ENCODE measurements around the gene NOP16. TPM values are rescaled to one million over a fixed set of nuclear protein-coding genes. Genes with fewer than 3 reads are reported as not detected.

NOP16 gene
- total RNA-seq, 1 donor from 2014 or later, result 27.7 TPM

DNA sequence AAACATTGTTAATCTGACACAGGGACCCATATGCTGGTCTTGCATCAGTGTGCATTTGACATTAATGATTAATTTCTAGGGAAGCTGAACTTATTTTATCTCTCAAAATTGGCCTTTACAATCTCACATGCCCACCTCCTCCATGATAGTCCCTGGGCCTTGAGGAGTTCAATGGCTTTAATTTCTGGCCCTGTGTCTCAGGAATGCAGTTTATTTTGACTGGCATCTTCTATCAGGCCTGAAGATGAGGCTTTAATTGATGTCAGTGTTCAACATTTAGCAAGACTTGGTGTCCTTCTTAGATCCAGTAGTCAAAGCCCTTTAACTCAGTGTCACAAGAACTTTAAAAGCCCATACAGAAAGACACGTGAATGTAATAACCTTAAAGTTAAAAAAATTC lies 38.5 kb upstream of the NOP16 start:
- peaks cover 4% of the 10 kb centered on the region for H3K27me3 Mint-ChIP-seq (ENCODE audit: low read depth)
- H3K36me3 Mint-ChIP-seq, result no peaks in the 10 kb centered on the region
- DNase-seq (ENCODE audit: low spot score in 2 of 2, unreplicated experiment in 2 of 2), result no peak
- TF ChIP-seq, protein P1, sequence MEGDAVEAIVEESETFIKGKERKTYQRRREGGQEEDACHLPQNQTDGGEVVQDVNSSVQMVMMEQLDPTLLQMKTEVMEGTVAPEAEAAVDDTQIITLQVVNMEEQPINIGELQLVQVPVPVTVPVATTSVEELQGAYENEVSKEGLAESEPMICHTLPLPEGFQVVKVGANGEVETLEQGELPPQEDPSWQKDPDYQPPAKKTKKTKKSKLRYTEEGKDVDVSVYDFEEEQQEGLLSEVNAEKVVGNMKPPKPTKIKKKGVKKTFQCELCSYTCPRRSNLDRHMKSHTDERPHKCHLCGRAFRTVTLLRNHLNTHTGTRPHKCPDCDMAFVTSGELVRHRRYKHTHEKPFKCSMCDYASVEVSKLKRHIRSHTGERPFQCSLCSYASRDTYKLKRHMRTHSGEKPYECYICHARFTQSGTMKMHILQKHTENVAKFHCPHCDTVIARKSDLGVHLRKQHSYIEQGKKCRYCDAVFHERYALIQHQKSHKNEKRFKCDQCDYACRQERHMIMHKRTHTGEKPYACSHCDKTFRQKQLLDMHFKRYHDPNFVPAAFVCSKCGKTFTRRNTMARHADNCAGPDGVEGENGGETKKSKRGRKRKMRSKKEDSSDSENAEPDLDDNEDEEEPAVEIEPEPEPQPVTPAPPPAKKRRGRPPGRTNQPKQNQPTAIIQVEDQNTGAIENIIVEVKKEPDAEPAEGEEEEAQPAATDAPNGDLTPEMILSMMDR (IDR thresholded peaks at IDR 0.05; ENCODE audit: unreplicated experiment), result no peak
- H3K4me3 Mint-ChIP-seq, result no peak overlapping the region
- no peak overlapping the region for H3K27ac Mint-ChIP-seq
- H3K9me3 Mint-ChIP-seq, result peaks cover 9% of the 10 kb centered on the region
- no peaks in the 10 kb centered on the region for H3K4me1 Mint-ChIP-seq

DNA sequence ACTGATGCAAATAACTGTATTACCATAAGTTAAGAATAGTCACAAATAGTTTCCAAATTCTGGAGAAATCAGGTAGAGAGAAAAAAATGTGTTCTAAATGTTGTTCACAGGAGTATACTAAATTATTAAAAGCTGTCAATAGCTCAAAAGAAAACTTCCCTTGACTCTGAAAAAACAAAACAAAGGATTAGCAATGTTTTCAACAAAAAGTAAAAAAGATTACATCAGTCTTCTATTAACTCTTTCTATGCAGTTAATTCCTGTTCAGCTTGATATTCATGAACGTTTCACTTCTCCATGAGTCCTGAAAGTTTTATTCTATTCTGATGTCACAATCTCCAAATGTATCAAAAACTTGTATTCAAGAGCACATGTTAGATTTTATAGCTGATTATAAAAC lies 37.4 kb upstream of the NOP16 start:
- no peaks in the 10 kb centered on the region for H3K36me3 Mint-ChIP-seq
- no peak for DNase-seq (ENCODE audit: low spot score in 2 of 2, unreplicated experiment in 2 of 2)
- H3K27ac Mint-ChIP-seq, result no peak overlapping the region
- peaks cover 18% of the 10 kb centered on the region for H3K9me3 Mint-ChIP-seq
- H3K4me3 Mint-ChIP-seq, result no peak overlapping the region
- no peaks in the 10 kb centered on the region for H3K4me1 Mint-ChIP-seq
- TF ChIP-seq, protein P1 (IDR thresholded peaks at IDR 0.05; ENCODE audit: unreplicated experiment), result no peak
- peaks cover 2% of the 10 kb centered on the region for H3K27me3 Mint-ChIP-seq (ENCODE audit: low read depth)

DNA sequence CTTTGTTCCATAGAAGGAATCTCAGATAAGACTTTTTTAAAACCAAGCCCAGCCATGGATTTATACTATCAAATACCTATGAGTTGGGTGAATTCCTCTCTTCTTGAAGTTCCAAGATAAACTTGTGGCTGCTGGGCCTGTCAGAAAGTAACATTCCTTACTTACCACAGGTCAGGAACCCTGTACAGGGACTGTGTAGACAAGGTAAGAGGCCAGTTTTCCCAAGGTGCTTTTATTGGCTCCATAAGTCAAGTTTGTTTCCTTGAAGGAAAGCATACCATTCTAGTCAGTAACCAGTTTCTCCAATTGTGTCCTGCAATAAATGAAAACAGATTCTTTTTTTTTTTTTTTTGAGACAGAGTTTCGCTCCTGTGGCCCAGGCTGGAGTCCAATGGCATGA lies 36.7 kb upstream of the NOP16 start:
- DNase-seq (ENCODE audit: low spot score in 2 of 2, unreplicated experiment in 2 of 2), result no peak
- Mint-ChIP-seq H3K4me1 (no peaks in the 10 kb centered on the region), H3K9me3 (peaks cover 25% of the 10 kb centered on the region), H3K36me3 (no peaks in the 10 kb centered on the region), H3K27ac (no peak overlapping the region), H3K4me3 (no peak overlapping the region), H3K27me3 (ENCODE audit: low read depth) (no peaks in the 10 kb centered on the region)
- TF ChIP-seq, protein P1 (IDR thresholded peaks at IDR 0.05; ENCODE audit: unreplicated experiment), result no peak

DNA sequence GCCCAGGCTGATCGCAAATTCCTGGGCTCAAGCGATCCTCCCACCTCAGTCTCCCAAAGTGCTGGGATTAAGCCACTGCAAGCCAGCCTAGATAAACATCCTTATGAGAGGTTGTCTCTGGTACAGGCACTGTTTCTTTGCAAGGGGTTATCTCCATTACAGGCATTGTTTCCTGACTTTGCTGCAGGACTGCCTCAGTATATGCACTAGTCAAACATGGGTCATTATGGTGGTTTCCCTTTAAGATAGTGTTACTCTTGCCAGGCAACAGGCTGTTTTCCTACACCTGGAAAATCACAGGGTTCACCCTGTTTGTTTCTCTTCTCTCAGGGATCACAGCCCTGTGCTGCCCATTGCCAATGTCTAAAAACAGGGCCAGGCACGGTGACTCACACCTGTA lies 35.8 kb upstream of the NOP16 start:
- H3K27ac Mint-ChIP-seq, result no peak overlapping the region
- TF ChIP-seq, protein P1 (IDR thresholded peaks at IDR 0.05; ENCODE audit: unreplicated experiment), result no peak
- peaks cover 25% of the 10 kb centered on the region for H3K9me3 Mint-ChIP-seq
- no peak overlapping the region for H3K4me3 Mint-ChIP-seq
- DNase-seq (ENCODE audit: low spot score in 2 of 2, unreplicated experiment in 2 of 2), result no peak
- no peaks in the 10 kb centered on the region for H3K4me1 Mint-ChIP-seq
- H3K36me3 Mint-ChIP-seq, result no peaks in the 10 kb centered on the region
- no peaks in the 10 kb centered on the region for H3K27me3 Mint-ChIP-seq (ENCODE audit: low read depth)

DNA sequence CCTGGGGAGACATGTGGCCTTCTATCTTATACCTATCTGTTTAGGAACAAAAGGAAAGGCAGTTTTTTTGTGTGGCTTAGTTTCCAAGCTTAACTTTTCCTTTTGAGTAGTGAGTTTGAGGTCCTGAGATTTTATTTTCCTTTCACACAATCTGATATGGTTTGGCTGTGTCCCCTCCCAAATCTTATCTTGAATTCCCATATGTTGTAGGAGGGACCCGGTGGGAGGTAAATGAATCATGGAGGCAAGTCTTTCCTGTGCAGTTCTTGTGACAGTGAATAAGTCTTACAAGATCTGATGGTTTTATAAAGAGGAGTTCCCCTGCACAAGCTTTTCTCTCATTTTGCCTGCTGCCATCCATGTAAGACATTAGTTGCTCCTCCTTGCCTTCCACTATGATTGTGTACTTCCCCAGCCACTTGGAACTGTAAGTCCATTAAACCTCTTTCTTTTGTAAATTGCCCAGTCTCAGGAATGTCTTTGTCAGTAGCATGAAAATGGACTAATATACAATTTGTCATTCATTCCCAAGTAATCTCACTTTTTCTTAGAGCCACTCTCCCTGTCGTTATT lies 32.7 kb upstream of the NOP16 start:
- TF ChIP-seq, protein P1 (IDR thresholded peaks at IDR 0.05; ENCODE audit: unreplicated experiment), result no peak
- Mint-ChIP-seq H3K27me3 (ENCODE audit: low read depth) (no peaks in the 10 kb centered on the region), H3K9me3 (peaks cover 22% of the 10 kb centered on the region), H3K4me3 (no peak overlapping the region), H3K27ac (no peak overlapping the region), H3K4me1 (peaks cover 12% of the 10 kb centered on the region), H3K36me3 (no peaks in the 10 kb centered on the region)
- DNase-seq (ENCODE audit: low spot score in 2 of 2, unreplicated experiment in 2 of 2), result no peak

DNA sequence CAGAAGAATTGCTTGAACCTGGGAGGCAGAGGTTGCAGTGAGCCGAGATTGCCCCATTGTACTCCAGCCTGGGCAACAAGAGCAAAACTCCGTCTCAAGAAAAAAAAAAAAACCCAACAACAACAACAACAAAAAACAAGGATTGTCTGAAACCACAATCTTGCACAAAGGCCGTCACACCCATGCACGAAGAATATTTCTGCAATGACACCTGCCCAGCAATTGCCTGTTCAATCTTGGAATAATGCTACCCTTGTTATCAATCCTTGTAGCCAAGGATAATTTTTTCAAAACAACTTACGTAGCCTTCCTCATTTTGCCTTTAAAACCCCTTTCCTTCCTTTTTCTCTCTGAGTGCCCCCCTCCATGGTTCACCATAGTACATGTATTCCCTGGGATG lies 31.7 kb upstream of the NOP16 start:
- no peak for DNase-seq (ENCODE audit: low spot score in 2 of 2, unreplicated experiment in 2 of 2)
- Mint-ChIP-seq H3K36me3 (no peaks in the 10 kb centered on the region), H3K4me1 (peaks cover 17% of the 10 kb centered on the region), H3K9me3 (peaks cover 16% of the 10 kb centered on the region), H3K4me3 (no peak overlapping the region), H3K27ac (no peak overlapping the region), H3K27me3 (ENCODE audit: low read depth) (no peaks in the 10 kb centered on the region)
- TF ChIP-seq, protein P1 (IDR thresholded peaks at IDR 0.05; ENCODE audit: unreplicated experiment), result no peak

All from mesothelial cell of epicardium (in vitro differentiated cells).